Measurements from ENCODE around the gene POLR2C.

DNA sequence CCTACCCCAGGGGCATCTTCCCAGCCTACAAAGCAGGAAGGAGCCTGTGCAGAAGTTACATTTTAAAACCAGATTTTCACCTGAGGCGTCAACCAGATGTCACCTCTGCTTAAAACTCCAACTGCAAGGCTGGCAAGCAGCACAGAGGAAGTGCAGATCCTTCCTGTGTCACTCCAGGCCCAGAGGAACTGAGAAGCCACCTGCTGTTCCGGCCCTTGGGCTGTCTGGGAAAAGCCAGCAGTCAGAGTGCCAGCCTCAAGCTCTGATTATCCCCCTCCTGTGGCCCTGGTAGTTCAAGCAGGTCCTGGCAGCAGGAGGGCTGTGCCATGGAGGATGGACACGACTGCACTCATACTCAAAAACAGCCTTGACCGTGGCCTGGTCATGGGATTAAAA is 10.2 kb downstream of the POLR2C start:
- TF ChIP-seq, protein P1, sequence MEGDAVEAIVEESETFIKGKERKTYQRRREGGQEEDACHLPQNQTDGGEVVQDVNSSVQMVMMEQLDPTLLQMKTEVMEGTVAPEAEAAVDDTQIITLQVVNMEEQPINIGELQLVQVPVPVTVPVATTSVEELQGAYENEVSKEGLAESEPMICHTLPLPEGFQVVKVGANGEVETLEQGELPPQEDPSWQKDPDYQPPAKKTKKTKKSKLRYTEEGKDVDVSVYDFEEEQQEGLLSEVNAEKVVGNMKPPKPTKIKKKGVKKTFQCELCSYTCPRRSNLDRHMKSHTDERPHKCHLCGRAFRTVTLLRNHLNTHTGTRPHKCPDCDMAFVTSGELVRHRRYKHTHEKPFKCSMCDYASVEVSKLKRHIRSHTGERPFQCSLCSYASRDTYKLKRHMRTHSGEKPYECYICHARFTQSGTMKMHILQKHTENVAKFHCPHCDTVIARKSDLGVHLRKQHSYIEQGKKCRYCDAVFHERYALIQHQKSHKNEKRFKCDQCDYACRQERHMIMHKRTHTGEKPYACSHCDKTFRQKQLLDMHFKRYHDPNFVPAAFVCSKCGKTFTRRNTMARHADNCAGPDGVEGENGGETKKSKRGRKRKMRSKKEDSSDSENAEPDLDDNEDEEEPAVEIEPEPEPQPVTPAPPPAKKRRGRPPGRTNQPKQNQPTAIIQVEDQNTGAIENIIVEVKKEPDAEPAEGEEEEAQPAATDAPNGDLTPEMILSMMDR (conservative IDR thresholded peaks at IDR 0.05; ENCODE audit: low read length), result no peak
- no peak for TF ChIP-seq EZH2phosphoT487 (IDR thresholded peaks at IDR 0.05; ENCODE audit: borderline replicate concordance)

Data from Loucy (cell line).